Kidney tubule cell (primary cell): ENCODE measurements around the gene C3orf70.

Experiments used
- DNase-seq: peaks from one replicate; pipeline ENCODE4 v3.0.0-alpha.2; 2018; ENCODE audit warnings: low spot score

C3orf70 gene

DNA sequence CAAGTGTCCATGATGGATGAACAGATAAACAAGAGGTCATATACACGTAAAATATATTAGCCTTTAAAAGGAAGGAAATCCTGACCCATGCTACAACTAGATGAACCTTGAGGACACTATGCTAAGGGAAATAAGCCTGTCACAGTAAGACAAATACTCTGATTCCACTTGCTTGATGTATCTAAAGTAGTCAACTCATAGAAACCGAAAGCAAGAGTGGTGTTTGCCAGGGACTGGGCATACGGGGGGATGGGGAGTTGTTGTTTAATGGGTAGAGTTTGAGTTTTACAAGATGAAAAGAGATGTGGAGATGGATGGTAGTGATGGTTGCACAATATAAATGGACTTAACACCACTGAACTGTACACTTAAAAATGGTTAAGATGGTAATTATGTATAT lies 65.4 kb downstream of the C3orf70 start:
- no peak for DNase-seq

DNA sequence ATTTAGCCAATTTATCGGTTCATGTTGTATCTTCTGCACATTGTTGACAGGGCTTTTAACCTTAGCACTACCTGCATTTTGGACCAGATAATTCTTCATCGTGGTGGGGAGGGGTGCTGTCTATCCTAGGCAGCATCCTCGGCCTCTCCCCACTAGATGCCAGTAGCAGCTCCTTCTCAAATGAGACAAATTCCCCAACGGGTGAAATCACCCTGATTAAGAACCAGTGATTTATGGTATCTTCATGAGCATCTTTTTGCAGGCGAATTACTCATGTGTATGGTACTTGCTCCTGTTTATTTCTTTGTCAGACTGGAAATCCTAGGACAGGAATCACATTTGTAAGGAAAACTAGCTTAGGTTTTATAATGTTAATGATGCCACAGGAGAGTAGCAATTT lies 68.0 kb downstream of the C3orf70 start:
- DNase-seq, result peak; percentile 29

DNA sequence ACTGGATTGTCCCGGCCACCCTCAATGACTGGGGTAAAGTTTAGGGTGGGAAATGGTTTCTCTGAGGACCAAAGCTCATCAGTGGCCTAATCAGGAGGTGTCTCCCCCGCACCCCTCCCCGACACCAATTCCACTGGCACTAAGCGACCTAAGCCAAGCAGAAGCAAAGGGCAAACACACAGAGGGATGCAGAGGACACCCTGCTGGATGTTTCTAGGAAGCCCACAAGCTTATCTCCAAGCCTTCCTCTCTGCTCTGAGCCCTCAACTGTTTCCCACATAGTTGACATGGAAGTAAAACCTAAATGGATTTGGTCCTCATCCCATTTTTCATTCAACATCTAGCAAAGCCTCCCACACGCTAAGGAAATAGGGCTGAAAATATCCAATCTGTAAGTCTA lies 68.5 kb downstream of the C3orf70 start:
- no peak for DNase-seq

DNA sequence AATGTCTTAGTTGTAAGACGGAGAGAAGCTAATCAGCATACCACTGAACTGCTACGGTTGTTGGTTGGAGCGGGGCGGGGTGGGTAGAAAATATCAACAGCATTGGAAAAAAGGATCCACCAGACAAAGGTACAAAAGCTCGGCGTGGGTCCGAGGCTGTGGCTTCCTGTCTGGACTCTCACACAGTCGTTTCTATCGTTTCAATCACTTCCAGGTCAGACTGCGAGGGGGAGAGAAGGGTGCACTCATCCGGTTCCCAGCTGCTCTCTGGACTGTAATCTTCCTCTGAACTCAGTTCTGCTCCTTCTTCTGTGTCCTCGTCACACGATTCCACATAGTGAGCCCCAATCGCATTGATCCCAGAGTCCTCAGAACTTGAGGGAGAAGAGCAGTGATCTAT lies 70.0 kb downstream of the C3orf70 start:
- no peak for DNase-seq

DNA sequence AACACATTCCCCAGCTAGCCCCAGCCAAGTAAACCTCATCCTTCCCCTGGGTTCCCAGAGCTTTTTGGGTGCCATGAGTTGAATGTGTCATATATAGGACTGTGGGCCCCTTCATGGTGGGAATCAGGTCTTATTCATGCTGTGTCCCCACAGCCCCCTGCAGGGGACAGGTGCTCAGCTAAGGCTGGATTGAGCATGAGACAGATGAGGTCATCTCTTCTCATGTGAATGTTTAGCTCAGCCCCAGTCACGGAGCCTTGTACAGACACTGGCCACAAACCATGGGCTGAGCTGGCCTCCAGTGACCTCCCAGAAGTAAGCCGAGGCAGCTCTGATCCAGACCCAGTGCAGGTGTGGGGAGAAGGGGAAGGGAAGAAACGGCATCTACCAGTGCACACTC lies 70.7 kb downstream of the C3orf70 start:
- DNase-seq, result peak; percentile 63

DNA sequence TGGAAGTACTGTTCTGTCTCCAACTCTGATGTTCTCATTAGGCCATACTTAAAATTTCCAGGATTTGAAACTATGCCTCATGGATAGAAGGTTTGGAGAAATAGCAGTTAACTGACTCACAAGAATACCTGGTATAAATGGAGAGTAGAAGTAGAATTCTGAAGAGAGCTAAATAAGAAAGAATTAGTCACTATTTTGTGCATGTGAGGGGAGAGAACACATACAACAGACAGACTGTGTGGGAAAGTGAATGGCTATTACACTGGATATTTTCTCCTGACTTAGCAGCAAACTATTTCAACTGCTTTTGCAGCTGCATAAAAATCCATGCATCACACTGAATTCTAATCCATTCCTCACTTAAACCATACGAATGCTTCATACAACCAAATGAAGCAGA lies 71.3 kb downstream of the C3orf70 start:
- DNase-seq, result peak; percentile 57

DNA sequence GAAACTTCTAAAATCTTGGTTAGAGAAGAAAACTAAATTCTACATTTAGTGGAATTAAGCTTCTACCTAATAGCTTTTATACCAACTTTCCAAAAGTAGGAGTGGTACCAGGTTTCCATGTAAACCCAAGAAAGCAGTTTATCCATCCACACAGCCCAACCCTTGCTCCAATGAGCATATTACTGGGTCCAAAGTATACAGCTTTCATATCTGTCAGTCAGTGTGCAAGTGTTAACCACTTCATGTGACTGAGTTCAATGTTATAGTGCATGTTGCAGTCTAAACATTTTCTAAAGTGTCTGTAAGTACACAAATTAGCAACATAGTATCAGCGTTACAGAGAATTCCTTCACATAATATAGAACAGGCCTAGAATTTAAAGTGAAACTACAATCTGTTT lies 73.2 kb downstream of the C3orf70 start:
- DNase-seq, result no peak

DNA sequence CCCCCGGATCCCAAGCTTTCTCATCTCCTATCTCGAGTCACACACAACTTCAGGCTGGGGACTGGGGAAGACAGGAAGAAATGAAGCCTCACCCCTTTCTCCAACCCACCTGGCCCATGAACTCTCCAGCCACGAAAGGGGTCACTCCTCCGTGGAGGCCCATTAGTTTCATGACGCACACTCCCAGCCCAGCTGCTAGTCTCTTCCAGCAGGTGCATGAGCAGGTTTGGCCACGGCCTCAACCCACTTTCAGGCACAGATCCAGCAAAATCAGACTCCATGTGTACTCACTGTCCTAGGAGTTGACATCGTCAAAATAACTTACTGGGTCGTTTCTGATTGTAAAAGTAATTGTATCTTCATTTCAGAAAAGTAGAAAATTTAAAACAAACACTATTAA lies 76.6 kb downstream of the C3orf70 start:
- DNase-seq, result no peak

DNA sequence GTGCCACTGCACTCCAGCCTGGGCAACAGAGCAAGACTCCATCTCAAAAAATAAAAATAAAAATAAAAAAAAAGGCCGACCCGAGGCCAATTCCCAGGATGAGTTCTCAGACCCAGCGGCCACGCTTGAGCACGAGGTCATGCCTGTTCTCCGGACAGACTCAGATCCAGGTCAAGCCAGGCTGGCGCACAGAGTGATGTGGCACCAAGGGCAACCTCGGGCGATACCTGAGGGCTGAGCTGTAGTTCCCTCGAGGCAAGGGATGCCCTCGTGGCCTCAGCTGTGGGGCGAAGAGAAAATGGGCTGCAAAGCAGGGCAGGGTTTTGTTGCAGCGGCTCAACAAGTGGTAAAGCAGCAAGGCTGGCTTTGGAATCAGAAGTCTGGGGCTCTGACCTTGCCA lies 77.3 kb downstream of the C3orf70 start:
- DNase-seq, result no peak

DNA sequence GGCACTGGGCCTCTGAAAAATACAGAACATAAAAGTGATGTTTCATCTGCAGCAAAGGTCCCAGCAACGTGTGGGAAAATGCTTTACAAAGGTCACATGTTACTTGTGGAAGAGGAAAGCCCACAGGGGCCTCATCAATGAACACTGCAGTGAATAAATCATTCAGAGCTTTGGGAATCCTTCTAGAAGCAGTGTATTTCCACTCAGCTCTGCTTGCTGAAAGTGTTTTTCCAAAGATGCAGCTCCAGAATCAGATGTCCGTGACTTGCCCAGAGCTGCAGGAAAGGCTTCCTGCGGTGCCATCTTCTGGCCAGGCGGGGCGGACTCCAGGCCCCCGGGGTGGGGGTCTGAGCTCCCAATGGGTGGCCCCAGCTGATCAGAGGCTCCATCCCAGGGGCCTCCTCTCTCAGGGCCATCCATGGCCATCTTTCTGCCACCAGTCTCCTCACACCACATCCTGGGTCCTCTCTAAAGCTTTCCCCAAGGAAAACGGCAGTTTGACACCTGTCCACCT lies 81.5 kb downstream of the C3orf70 start:
- no peak for DNase-seq

DNA sequence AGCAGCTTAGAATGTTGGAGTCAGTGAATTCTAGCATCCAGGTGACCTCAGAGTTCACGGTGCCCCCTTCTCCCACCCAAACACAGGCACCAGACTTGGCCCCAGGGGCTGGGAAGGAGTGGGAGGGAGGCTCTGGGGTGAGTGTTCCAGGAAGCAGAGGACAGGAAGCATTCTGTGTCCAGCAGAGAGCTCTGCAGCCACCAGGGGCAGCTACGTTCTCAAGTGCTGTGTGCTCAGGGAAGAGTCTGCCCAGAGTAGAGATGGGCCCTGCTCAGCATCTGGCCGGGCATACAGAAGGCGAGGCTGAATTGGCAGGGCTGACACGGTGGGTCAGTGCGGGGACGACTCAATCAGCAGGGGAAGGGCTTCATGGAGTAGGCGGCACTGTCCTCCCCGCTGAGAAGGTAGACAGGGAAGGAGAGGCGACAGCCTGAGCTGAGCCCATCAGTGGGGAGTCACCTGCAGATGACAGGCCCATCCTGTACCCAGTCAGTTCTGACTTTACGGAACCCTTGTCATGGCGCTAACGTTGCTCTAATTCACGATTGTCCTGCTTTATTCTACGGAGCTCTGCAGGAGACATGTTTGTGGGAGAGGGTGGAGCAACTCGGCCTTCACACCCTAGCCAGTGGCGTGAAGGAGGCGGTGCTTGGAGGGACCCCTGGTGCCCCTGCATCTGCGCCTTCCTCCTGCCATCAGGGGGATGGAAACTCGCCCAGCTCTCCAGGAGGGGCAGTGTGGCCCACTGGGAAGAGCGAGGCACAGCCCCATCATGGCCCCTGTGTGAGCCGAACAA lies 82.2 kb downstream of the C3orf70 start:
- peak; percentile 42 for DNase-seq

DNA sequence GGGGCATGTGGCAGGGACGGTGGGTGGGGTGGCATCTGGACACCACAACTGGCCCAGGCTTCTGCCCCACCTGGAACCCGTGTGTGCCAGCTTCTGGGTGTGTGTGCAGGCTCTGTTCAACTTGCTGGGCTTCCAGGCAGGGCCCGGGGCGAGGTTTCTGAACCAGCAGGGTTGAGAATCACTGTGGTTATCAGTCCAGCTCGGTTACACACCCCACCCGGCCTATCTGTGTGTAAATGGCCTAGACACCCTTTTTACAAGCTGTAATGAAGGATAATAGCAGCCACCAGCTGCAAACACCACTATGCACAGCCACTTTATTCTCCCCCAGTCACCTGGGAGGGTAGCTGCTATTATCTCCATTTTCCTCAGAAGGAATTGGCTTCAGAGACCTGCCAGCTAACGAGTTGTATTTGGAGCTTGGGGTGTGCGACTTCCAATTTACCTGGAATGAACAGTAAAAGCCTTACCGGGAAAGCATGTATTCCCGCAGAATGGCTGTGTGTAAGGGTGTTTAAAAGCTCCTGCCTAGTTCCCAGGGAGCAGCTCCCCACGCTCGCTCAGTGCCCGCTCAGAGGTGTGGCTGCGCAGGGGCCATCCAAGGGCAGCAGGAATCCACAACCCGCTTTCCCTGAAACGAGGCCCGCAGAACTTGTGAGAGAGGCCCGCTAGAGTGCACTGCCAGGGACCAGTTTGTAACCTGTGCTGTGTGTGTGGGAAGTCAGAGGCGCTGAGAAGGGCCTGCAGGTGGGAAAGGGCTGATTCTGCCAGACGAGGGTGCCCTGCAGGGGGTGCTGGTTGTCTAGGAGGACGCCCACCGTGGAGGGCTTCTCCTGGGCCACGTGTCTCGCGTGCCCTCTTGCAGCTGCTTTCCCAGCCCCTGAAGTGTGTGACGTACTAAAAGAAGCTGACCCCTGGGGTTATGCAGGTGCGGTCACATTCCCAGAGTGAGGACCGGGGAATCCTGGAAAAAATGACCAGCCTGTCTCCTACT lies 83.5 kb downstream of the C3orf70 start:
- DNase-seq, result no peak

DNA sequence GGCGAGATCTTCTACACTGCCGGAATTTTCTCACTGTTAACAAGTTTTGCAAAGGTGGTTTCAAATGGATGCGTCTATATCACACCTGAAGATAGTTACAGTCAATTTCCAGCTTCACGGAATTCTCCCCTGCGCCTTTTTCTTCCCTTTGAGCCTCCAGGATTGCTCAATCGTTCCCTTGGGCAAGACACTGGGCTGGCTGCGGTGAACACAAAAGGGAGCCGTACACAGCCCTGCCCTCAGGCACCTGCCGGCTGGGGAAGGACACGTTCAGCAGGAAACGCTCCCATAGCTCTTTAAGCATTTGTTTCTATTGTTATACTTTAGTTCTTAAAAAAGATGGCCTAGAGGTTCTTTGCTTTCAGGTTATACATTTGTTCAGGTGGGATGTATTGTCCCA lies 85.7 kb downstream of the C3orf70 start:
- no peak for DNase-seq

DNA sequence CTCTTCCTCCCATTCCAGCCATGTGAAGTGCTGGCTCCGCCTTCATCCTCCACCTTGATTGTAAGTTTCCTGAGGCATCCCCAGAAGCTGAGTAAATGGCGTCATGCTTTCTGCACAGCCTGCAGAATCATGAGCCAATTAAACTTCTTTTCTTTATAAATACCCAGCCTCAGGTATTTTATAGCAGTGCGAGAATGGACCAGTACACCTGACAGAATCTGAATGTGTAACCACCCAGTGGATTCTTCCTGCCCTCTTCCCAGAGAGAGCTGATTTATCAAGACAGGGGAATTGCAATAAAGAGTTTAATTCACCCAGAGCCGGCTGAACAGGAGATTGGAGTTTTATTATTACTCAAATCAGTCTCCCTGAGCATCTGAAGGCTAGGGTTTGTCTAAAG lies 86.6 kb downstream of the C3orf70 start:
- DNase-seq, result no peak

DNA sequence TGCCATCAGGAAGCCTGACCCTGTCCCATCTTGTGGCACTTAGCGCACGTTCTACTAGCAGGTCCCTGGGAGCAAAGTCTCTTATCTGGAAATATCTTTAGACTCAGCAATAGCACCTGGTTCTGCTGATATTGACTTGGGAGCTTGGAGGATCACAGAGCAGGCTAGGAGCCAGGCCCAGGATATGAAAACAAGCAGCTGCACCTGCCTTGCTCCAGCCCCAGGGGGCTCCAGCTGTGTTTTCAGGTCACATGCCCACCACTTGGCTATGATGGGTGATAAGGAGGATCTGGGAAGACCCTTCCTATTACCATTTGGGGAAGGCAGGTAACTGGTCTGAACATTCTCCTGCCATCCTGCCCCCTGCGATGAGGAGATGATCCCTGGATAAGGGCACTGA lies 87.8 kb downstream of the C3orf70 start:
- no peak for DNase-seq

DNA sequence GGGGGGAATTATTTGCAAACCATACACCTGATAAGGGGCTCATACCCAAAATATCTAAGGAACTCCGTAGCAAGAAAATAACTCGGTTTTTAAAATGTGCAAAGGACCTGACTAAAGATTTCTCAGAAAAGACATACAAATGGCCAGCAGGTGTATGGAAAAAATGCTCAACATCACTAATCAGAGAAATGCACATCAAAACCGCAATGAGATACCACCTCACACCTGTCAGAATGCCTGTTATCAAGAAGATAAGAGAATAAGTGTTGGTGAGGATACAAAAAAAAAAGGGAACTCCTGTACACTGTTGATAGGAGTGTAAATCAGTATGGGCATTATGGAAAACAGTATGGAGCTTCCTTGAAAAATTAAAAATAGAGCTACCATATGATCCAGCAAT lies 89.4 kb downstream of the C3orf70 start:
- DNase-seq, result no peak

DNA sequence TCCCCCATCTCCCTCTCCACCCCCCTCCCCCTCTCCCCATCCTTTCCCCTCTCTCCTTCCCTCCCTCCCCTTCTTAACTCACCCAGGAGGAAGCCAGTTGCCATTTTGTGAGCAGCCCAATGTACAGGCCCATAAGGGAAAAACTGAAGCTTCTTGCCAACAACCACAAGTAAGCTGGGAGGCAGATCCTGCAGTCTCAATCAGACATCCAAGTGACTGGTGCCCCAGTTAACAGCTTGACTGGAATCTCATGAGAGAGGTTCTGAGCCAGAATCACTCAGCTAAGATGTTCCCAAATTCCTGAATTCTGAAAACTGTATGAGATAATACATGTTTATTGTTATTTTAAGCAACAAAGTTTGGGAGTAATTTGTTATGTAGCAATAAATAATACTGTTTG lies 90.7 kb downstream of the C3orf70 start:
- no peak for DNase-seq

DNA sequence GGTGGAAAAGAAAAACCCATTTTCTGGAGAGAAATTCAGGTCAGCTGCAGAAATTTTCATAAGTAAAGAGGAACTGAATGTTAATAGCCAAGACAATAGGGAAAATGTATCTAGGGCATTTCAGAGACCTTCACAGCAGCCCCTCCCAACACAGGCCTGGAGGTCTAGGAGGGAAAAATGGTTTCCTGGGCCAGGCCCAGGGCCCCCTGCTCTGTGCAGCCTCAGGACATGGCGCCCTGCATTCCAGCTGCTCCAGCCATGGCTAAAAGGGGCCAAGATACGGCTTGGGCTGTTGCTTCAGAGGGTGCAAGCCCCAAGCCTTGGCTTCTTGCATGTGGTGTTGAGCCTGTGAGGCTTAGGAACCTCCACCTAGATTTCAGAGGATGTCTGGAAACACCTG lies 92.2 kb downstream of the C3orf70 start:
- DNase-seq, result no peak

DNA sequence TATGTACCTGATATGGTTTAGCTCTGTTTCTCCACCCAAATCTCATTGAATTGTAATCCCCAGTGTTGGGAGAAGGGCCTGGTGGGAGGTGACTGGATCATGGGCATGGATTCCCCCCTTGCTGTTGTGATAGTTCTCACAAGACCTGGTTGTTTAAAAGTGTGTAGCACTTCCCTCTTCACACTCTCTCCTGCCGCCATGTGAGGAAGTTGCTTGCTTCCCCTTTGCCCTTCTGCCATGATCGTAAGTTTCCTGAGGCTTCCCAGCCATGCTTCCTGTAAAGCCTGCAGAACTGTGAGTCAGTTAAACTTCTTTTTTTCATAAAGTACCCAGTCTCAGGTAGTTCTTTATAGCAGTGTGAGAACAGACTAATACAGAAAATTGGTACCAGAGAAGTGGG lies 93.1 kb downstream of the C3orf70 start:
- no peak for DNase-seq

DNA sequence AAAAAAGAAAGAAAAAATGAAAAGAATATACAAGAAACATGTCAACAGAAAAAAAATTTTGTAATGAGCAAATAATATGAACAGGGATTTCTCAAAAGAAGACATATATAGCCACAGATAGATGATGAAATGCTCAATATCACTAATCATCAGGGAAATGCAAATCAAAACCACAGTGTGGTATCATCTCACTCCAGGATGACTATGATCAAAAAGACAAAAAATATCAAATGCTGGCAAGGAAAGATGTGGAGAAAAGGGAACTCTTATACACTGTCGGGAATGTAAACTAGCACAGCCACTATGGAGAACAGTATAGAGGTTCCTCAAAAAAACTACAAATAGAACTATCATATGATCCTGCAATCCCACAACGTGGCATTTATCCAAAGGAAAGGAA lies 94.1 kb downstream of the C3orf70 start:
- no peak for DNase-seq

DNA sequence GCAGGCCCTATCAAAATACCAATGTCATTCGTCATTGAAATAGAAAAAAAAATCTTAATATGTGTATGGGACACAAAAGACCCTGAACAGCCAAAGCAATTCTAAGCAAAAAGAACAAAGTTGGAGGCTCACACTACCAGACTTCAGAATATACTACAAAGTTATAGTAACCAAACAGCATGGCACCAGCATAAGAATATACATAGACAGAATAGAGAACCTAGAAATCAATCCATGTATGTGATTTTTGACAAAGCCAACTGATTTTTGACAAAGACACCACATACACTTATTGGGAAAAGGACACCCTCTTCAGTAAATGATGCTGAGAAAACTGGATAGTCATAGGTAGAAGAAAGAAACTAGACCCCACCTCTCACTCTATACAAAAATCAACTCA lies 95.0 kb downstream of the C3orf70 start:
- no peak for DNase-seq

DNA sequence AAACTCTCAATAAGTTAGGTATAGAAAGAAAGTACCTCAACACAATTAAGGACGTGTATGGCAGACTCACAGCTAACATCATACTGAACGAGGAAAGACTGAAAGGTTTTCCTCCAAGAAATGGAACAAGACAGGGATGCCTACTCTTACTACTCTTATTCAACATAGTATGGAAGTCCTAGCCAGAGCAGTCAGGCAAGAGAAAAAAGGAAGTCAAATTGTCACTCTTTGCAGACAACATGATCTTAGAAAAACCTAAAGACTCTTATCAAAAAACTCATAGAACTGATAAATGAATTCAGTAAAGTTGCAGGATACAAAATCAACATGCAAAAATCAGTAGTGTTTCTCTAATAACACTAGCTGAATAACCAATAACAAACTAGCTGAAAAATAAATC lies 96.0 kb downstream of the C3orf70 start:
- no peak for DNase-seq

DNA sequence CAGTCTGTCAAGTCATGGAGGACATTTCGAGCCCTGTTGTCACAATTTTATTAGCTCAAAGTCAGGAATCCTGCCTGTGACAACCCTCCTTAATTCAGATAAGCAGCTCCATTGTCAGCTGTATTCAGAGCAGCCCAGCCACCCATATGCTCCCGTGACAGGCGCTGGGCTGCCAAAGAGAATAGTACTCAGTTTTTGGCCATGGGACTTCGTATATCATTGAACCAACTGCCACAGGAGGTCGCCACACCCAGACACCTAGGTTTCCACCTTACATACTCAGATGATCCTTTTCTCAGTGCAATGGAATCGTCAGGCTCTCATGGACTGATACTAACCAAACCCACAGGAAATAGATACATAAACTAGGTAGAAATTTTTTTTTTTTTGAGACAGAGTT lies 100.2 kb downstream of the C3orf70 start:
- no peak for DNase-seq
